GM21526 (cell line): ENCODE measurements around the gene SPAG6.
"Not testable (repeated sequence)": the region's sequence is repeated elsewhere in the genome, so short reads cannot be mapped to it uniquely, and the experiment has no call there.

Experiments used
- ATAC-seq: cut with Tn5 transposase; IDR thresholded peaks from one replicate; pipeline ENCODE4 v1.9.1; 2021; ENCODE audit warnings: moderate library complexity; ENCODE audit not compliant: unreplicated experiment, low FRiP score

Gene SPAG6

GRCh38 chr10:22340329-22341189, 4.7 kb upstream of the SPAG6 start:
- ATAC-seq = peak; percentile 38

GRCh38 chr10:22341190-22341925, 3.9 kb upstream of the SPAG6 start:
- peak; percentile 5 for ATAC-seq

- no peak for ATAC-seq
These were observed 3.4 kb upstream of the SPAG6 start for GRCh38 chr10:22341926-22342196.

GRCh38 chr10:22342421-22342820, 2.9 kb upstream of the SPAG6 start:
- ATAC-seq = no peak

GRCh38 chr10:22343731-22344130, 1.6 kb upstream of the SPAG6 start:
- ATAC-seq = no peak

GRCh38 chr10:22344249-22344648, 1.0 kb upstream of the SPAG6 start:
- no peak for ATAC-seq

- no peak for ATAC-seq
These were observed 455 bp upstream of the SPAG6 start for GRCh38 chr10:22344781-22345300.

GRCh38 chr10:22346096-22346661, 883 bp downstream of the SPAG6 start:
- ATAC-seq = no peak

GRCh38 chr10:22349755-22350154, 4.5 kb downstream of the SPAG6 start:
- no peak for ATAC-seq

GRCh38 chr10:22351131-22351703, 5.9 kb downstream of the SPAG6 start:
- no peak for ATAC-seq

- no peak for ATAC-seq
These were observed 11.1 kb downstream of the SPAG6 start for GRCh38 chr10:22356324-22356873.

- ATAC-seq = not testable (repeated sequence)
These were observed 12.5 kb downstream of the SPAG6 start for GRCh38 chr10:22357770-22358169.

GRCh38 chr10:22363305-22363704, 18.0 kb downstream of the SPAG6 start:
- no peak for ATAC-seq

- ATAC-seq = no peak
These were observed 19.3 kb downstream of the SPAG6 start for GRCh38 chr10:22364407-22365140.

- peak; percentile 75 for ATAC-seq
These were observed 19.9 kb downstream of the SPAG6 start for GRCh38 chr10:22365233-22365632.

- no peak for ATAC-seq
These were observed 20.5 kb downstream of the SPAG6 start for GRCh38 chr10:22365644-22366434.

GRCh38 chr10:22366435-22366703, 21.1 kb downstream of the SPAG6 start:
- no peak for ATAC-seq

GRCh38 chr10:22366771-22367170, 21.5 kb downstream of the SPAG6 start:
- no peak for ATAC-seq

- no peak for ATAC-seq
These were observed 22.2 kb downstream of the SPAG6 start for GRCh38 chr10:22367471-22367870.

GRCh38 chr10:22368402-22368801, 23.1 kb downstream of the SPAG6 start:
- no peak for ATAC-seq
